ENCODE data around the gene CYP2J2. TPM values are rescaled to one million over a fixed set of nuclear protein-coding genes. Genes with fewer than 3 reads are reported as not detected.

CYP2J2 gene
- total and polyA plus RNA-seq, 2 donors (not counting 1 experiment from before 2014, with no cell fraction given), result 0.34 to 0.91 TPM

DNA sequence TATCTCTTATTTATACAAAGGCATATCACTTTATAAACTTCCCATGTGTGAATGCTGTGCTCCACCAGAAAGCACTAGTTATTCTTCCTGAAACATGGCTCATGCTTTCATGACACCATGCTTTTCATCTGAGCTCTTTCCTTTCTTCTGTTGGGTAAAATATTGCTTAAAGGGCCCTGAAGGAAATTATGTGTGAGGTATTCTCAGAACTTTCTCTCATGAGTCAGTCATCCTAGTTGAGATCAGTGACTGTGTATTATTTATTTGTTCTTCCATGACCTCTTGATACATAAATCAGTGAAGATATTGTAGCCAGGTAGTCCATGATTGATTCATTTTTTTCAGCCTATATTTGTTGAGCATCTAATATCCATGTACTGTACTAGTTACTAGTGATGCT is 54.8 kb downstream of the CYP2J2 start:
- H2AFZ ChIP-seq (ENCODE audit: insufficient read depth, low read depth, low read length, poor library complexity, severe bottlenecking), result no peak overlapping the region
- no peak overlapping the region for H3K27ac Mint-ChIP-seq
- intact Hi-C loops (cut with micrococcal nuclease), result no loop called here

DNA sequence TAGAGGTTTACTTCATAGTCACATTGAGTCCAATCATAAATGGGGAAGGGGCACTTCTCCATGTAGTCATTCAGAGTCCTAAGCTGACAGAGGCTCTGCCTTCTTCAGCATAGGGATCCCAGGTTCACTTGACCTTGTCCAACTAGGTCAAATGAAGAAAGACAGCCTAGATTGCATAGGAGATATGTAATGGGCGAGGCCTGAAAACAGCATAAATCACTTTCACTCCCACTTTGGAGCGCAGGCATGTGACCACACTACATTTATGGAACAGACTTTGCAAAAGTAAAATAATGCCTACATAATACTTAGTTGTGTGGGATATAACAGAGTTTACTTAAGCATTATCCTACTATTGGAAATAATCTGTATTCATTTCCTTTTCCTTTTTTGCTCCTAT is 60.1 kb downstream of the CYP2J2 start:
- ATAC-seq (ENCODE audit: low read depth) (no peak), DNase-seq (no peak)
- CTCF ChIA-PET, result no interaction called here
- H3K4me3 Mint-ChIP-seq, result no peak overlapping the region
- H3K4me2 ChIP-seq (replicated peaks; ENCODE audit: low read depth, low read length, poor library complexity, severe bottlenecking), result no peak overlapping the region
- H3K27me3 Mint-ChIP-seq, result no peaks in the 10 kb centered on the region
- H4K20me1 ChIP-seq (ENCODE audit: control insufficient read depth, insufficient read depth, low read length, poor library complexity, severe bottlenecking), result no peaks in the 10 kb centered on the region
- no peaks in the 10 kb centered on the region for H3K4me1 Mint-ChIP-seq
- no peaks in the 10 kb centered on the region for H3K9me3 ChIP-seq (ENCODE audit: control extremely low read depth in 1 of 3, control insufficient read depth in 2 of 3, insufficient read depth in 1 of 3, low read length in 2 of 3)
- no CpG with 5 or more reads among the region's 2 CpGs for WGBS (ENCODE audit: insufficient coverage)
- H3K27ac Mint-ChIP-seq, result no peak overlapping the region
- no peak overlapping the region for H3K9ac ChIP-seq (ENCODE audit: low read length)
- H3K4me3 ChIP-seq (ENCODE audit: control extremely low read depth in 1 of 5, extremely low read depth in 1 of 5, insufficient read depth in 1 of 5, low read depth in 2 of 5, low read length in 4 of 5), result no peak overlapping the region
- peaks cover 0 to 7% of the 10 kb centered on the region in 2 experiments for H3K36me3 ChIP-seq (replicated peaks in 1 of 2; ENCODE audit: control extremely low read depth in 1 of 2, control insufficient read depth in 1 of 2, extremely low read depth in 1 of 2, insufficient read depth in 2 of 2, low read length in 1 of 2)
- H3K9me3 Mint-ChIP-seq (ENCODE audit: insufficient read depth), result no peaks in the 10 kb centered on the region
- no peak overlapping the region for H3K27ac ChIP-seq (ENCODE audit: low read length in 2 of 2)
- H2AFZ ChIP-seq (ENCODE audit: insufficient read depth, low read depth, low read length, poor library complexity, severe bottlenecking), result no peak overlapping the region
- no peak for TF ChIP-seq EZH2 (IDR thresholded peaks at IDR 0.05; ENCODE audit: borderline replicate concordance, insufficient read depth, low read depth, low read length, poor library complexity, severe bottlenecking)
- TF ChIP-seq, protein P1, sequence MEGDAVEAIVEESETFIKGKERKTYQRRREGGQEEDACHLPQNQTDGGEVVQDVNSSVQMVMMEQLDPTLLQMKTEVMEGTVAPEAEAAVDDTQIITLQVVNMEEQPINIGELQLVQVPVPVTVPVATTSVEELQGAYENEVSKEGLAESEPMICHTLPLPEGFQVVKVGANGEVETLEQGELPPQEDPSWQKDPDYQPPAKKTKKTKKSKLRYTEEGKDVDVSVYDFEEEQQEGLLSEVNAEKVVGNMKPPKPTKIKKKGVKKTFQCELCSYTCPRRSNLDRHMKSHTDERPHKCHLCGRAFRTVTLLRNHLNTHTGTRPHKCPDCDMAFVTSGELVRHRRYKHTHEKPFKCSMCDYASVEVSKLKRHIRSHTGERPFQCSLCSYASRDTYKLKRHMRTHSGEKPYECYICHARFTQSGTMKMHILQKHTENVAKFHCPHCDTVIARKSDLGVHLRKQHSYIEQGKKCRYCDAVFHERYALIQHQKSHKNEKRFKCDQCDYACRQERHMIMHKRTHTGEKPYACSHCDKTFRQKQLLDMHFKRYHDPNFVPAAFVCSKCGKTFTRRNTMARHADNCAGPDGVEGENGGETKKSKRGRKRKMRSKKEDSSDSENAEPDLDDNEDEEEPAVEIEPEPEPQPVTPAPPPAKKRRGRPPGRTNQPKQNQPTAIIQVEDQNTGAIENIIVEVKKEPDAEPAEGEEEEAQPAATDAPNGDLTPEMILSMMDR (IDR thresholded peaks at IDR 0.05), result no peak
- POLR2A ChIA-PET, result no interaction called here
- intact Hi-C loops (cut with micrococcal nuclease), result no loop called here
- no peaks in the 10 kb centered on the region for H3K79me2 ChIP-seq (ENCODE audit: control insufficient read depth, insufficient read depth, low read length)
- H3K4me1 ChIP-seq (ENCODE audit: control insufficient read depth in 2 of 2, insufficient read depth in 2 of 2, low read length in 2 of 2), result no peaks in the 10 kb centered on the region
- H3K27me3 ChIP-seq (replicated peaks in 1 of 4; ENCODE audit: control extremely low read depth in 1 of 4, control insufficient read depth in 3 of 4, insufficient read depth in 4 of 4, low read length in 3 of 4), result no peaks in the 10 kb centered on the region

More for the DNA sequence above, 54.8 kb downstream of the CYP2J2 start:
- Histone ChIP-seq H3K9me3 (ENCODE audit: control extremely low read depth in 1 of 3, control insufficient read depth in 2 of 3, insufficient read depth in 1 of 3, low read length in 2 of 3) (peaks cover 0 to 4% (median under 1%) of the 10 kb centered on the region in 3 donors), H3K4me3 (ENCODE audit: control extremely low read depth in 1 of 5, extremely low read depth in 1 of 5, insufficient read depth in 1 of 5, low read depth in 2 of 5, low read length in 4 of 5) (no peak overlapping the region), H3K9ac (ENCODE audit: low read length) (no peak overlapping the region), H3K79me2 (ENCODE audit: control insufficient read depth, insufficient read depth, low read length) (no peaks in the 10 kb centered on the region), H3K27me3 (replicated peaks in 1 of 4; ENCODE audit: control extremely low read depth in 1 of 4, control insufficient read depth in 3 of 4, insufficient read depth in 4 of 4, low read length in 3 of 4) (no peaks in the 10 kb centered on the region), H3K4me2 (replicated peaks; ENCODE audit: low read depth, low read length, poor library complexity, severe bottlenecking) (no peak overlapping the region), H3K4me1 (ENCODE audit: control insufficient read depth in 2 of 2, insufficient read depth in 2 of 2, low read length in 2 of 2) (no peaks in the 10 kb centered on the region), H3K36me3 (replicated peaks in 1 of 2; ENCODE audit: control extremely low read depth in 1 of 2, control insufficient read depth in 1 of 2, extremely low read depth in 1 of 2, insufficient read depth in 2 of 2, low read length in 1 of 2) (peaks cover 0 to 14% of the 10 kb centered on the region in 2 experiments), H4K20me1 (ENCODE audit: control insufficient read depth, insufficient read depth, low read length, poor library complexity, severe bottlenecking) (no peaks in the 10 kb centered on the region), H3K27ac (ENCODE audit: low read length in 2 of 2) (no peak overlapping the region)
- no peaks in the 10 kb centered on the region for H3K4me1 Mint-ChIP-seq
- DNase-seq (no peak), ATAC-seq (ENCODE audit: low read depth) (no peak)
- no peak overlapping the region for H3K4me3 Mint-ChIP-seq
- no peaks in the 10 kb centered on the region for H3K9me3 Mint-ChIP-seq (ENCODE audit: insufficient read depth)
- TF ChIP-seq, protein P1 (IDR thresholded peaks at IDR 0.05), result no peak
- TF ChIP-seq EZH2 (IDR thresholded peaks at IDR 0.05; ENCODE audit: borderline replicate concordance, insufficient read depth, low read depth, low read length, poor library complexity, severe bottlenecking), result no peak
- no peaks in the 10 kb centered on the region for H3K27me3 Mint-ChIP-seq
- CTCF ChIA-PET, result no interaction called here
- POLR2A ChIA-PET, result no interaction called here
